GM19438 (cell line): ENCODE results near the gene ASB3.
"Not testable (repeated sequence)": the region's sequence is repeated elsewhere in the genome, so short reads cannot be mapped to it uniquely, and the experiment has no call there.

Source experiments
- ATAC-seq: cut with Tn5 transposase; IDR thresholded peaks from one replicate; pipeline ENCODE4 v1.9.1; 2021; ENCODE audit warnings: low read depth; ENCODE audit not compliant: unreplicated experiment

ASB3 gene

GRCh38 chr2:53667130-53667529 is 119.6 kb downstream of the ASB3 start:
- not testable (repeated sequence) for ATAC-seq

GRCh38 chr2:53660886-53661285 is 125.9 kb downstream of the ASB3 start:
- ATAC-seq: no peak

GRCh38 chr2:53658474-53658873 is 128.3 kb downstream of the ASB3 start:
- ATAC-seq: not testable (repeated sequence)

GRCh38 chr2:53655256-53655655 is 131.5 kb downstream of the ASB3 start:
- no peak for ATAC-seq

GRCh38 chr2:53654396-53654795 is 132.4 kb downstream of the ASB3 start:
- no peak for ATAC-seq

- no peak for ATAC-seq
Observed at GRCh38 chr2:53652131-53652530, 134.6 kb downstream of the ASB3 start.

- ATAC-seq: no peak
Observed at GRCh38 chr2:53646788-53647187, 140.0 kb downstream of the ASB3 start.

GRCh38 chr2:53641290-53641689 is 145.5 kb downstream of the ASB3 start:
- ATAC-seq: no peak

GRCh38 chr2:53640466-53640865 is 146.3 kb downstream of the ASB3 start:
- no peak for ATAC-seq

GRCh38 chr2:53636596-53636995 is 150.2 kb downstream of the ASB3 start:
- ATAC-seq: no peak

- no peak for ATAC-seq
Observed at GRCh38 chr2:53636109-53636508, 150.6 kb downstream of the ASB3 start.

- no peak for ATAC-seq
Observed at GRCh38 chr2:53635694-53636093, 151.1 kb downstream of the ASB3 start.

GRCh38 chr2:53633441-53633840 is 153.3 kb downstream of the ASB3 start:
- ATAC-seq: no peak

GRCh38 chr2:53632714-53633113 is 154.0 kb downstream of the ASB3 start:
- ATAC-seq: no peak

- ATAC-seq: no peak
Observed at GRCh38 chr2:53632126-53632460, 154.7 kb downstream of the ASB3 start.

- ATAC-seq: no peak
Observed at GRCh38 chr2:53631313-53632125, 155.2 kb downstream of the ASB3 start.

GRCh38 chr2:53630026-53630606 is 156.6 kb downstream of the ASB3 start:
- ATAC-seq: no peak

- ATAC-seq: no peak
Observed at GRCh38 chr2:53629501-53629900, 157.3 kb downstream of the ASB3 start.

GRCh38 chr2:53629001-53629400 is 157.8 kb downstream of the ASB3 start:
- no peak for ATAC-seq

GRCh38 chr2:53622141-53622540 is 164.6 kb downstream of the ASB3 start:
- ATAC-seq: no peak

- ATAC-seq: no peak
Observed at GRCh38 chr2:53620981-53621380, 165.8 kb downstream of the ASB3 start.
